GM19438 (cell line): ENCODE data around the gene REEP1.

Experiments used
- ATAC-seq: cut with Tn5 transposase; IDR thresholded peaks from one replicate; pipeline ENCODE4 v1.9.1; 2021; ENCODE audit warnings: low read depth; ENCODE audit not compliant: unreplicated experiment

Gene REEP1

DNA sequence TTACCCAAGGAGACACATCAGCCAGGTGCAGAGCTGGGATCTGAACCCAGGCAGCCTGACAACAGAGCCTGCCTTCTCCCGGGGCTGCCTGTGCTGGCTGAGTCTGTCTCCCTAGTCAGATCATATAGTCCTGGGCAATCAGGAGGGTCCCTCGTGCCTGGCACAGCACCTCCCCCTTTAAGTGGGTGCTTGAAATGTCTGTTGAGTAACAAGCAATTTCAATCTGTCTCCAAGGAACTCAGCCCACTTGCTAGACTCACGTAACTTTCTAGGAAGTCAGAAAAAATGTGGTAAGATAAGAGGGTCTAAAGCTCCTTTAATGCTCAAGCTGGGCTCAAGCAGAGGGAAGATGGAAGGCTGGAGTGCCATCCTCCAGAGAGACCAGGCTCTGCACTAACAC is 51.9 kb downstream of the REEP1 start:
- no peak for ATAC-seq

DNA sequence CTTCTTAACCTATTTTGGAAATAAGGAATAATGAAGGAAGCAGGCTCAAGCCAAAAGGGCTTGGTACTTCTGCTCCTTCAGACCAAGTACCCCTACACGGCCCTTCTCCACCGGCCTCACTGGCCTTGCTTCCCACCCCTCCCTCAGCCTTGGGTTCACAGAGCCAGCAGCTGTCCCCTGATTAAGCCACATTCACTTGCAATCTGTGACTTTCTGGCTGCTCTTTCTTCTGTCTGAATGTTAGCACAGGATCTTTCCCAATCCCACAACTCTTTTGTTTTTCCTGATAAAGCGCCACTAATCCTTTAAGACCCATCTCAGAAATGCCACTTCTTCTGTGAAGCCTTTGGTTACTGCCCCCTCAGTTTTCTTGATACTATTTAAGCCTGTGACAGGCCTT is 52.4 kb downstream of the REEP1 start:
- ATAC-seq, result no peak

DNA sequence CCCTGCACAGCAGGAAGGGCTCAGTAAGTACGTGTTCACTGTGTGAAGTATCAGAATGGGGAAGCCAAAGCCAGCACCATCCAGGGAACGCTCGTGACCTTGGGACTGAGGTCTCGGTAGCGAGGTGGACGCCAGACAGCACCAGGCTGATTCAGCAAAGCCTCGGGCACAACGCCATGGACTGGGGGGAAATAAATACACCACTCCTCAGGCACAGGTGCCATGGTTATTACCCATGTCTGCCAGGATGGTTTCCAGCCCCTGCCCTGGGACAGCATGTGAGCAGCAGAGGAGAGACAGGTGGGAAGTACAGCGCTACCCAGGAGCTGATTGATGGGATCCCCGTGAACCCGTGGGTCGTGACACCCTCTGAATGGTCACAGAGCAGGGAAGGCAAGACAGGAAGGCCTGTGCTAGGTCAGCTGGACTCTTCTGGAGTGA is 53.0 kb downstream of the REEP1 start:
- no peak for ATAC-seq

DNA sequence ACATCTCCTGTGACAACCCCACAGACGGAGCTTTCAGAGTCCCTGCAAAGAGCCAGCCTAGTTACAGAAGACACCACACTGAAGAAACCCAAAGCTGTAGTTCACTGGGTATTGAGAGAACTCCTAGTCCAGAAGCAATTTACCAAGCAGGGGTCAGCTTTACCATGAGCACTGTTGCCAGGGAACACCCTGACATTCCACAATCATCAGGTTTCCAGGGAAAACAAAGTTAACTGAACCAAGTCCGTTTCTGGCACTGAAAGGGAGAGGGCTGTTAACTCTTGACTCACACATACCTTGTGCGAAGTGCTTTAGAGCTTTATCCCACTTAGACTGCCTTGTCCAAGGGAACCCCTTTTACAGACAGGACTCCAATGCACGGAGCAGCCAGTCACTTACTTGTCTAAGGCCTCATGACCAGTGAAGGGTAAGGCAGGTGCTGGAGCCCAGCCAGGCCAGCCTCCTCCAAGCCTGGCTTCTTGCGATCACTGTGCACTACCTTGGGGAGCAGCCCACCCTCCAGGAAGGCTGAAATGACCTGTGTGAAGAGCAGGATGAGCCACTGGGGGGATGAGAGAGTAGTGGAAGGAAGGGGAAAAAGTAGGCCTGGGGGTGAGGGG is 53.9 kb downstream of the REEP1 start:
- ATAC-seq, result no peak

DNA sequence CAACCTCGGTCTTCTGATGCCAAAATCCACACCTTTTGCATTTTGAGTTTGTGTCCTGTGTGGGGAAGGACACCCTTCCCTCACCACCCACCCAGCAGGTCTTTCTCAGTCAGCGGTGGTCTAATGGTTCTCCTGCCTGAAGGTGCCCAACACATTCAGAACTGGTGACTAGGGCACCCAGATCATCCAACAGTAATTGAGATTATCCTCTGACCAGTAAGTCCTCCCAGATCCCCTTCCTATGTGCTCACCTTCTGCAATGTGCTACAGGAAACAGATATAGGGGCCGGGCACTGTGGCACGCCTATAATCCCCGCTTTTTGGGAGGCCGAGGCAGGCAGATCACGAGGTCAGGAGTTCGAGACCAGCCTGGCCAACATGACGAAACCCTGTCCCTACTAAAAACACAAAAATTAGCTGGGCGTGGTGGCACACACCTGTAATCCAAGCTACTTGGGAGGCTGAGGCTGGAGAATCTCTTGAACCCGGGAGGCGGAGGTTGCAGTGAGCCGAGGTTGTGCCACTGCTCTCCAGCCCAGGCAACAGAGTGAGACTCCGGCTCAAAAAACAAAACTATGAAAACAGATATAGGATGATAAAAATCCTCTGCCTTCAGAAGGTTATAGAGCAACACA is 56.2 kb downstream of the REEP1 start:
- no peak for ATAC-seq

DNA sequence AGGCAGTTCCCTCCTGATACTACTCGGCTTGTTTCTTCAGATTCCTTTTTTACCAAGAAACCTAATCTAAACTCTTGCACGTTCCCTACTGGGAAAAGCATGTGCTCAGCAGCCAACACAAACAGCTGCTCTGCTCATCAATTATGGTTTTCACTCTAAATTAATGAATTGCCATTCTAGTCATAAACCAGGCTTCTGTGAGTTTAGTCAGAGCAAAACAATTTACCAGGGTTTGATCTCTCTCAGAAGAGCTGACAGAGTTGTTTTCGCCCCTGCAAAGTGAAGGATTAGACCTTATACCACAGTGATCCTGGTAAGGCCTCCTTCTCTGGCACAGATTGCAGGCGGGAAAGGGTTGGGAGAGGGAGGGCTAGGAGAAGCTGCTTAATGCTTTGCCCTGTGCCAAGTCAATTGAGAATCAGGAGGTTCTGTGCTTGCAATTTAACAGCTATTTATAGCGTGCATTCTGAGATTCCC is 57.2 kb downstream of the REEP1 start:
- no peak for ATAC-seq

DNA sequence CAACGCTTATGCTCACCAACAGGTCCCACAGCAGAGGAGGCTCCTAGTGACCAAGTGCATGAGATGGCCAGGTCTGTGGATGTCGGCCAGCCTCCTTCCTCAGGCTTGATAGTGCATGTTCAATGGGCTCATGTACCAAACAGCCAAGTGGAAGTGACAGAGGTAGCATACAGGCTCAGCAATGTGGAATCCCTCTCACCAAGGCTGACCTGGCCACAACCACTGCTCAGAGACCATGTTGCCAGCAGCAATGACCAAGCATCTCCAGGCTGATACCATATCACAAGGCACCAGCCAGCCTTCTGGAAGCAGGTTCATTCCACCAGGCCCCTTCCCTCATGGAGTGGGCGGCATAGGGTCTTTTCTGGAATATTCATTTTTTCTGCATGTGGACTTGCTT is 61.5 kb downstream of the REEP1 start:
- no peak for ATAC-seq

DNA sequence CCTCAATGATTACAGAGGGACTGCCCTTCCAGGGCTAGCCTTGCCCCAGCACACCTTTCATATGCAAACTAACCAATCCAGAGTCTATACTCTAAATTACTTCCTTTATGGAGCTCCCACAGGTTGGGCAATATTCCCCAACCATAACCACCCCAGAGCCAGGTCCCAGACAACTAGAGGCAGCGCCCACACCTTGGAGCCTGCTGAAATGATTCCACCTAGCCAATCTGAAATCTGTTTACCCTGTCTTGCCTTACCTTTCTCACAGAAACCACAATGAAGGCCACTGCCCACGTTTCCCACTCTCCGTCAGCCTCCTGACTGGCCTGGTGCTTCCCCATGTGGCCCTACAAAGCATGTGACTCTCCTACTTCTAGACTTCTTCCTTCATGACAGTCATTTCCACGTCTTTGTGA is 62.0 kb downstream of the REEP1 start:
- no peak for ATAC-seq

DNA sequence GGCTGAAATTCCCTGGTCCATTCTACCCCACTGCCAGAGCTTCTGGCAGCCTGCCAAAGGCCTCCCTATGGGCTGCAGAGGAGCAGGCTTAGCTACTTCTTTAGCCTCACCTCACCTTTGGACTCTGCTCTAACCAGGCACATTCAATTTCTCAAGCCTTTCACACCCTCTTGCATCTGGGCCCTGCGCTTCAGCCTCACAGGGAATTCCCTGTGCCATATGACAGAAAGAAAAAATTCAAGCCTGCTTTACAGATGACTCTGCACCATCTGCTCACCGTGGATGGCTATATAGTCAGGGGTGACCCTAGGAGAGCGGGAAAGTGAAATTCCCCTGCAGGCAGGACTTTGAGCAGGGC is 62.5 kb downstream of the REEP1 start:
- no peak for ATAC-seq

DNA sequence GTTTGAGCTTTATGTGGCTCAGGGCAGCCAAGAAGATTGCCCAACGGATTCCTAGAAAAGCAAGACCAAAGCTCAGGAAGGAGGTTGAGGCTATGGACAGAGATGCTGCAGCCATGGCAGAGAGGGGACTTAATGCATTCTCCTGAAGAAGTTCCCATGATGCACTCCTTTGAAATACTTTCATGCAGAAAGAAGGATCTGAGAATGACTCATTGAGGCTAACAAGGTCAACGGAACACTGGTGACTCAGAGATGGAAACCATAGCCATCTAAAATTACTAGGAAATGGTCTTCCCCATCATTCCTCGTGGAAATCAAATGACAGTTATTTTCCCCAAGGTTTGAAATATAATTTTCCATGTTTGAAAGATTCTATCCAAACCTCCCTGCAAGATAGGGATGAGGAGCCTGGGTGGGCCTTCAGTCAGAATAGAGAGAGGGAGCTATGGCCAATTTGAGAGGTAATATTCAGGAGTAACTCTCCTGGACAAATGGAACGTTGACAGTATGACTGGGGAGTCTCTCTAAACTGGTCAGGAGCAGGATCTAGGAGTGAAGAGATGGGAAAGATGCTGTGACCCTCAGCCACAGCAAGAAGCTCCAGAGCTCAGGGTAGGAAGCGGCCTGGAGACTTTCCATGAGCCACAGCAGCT is 63.0 kb downstream of the REEP1 start:
- ATAC-seq, result no peak

DNA sequence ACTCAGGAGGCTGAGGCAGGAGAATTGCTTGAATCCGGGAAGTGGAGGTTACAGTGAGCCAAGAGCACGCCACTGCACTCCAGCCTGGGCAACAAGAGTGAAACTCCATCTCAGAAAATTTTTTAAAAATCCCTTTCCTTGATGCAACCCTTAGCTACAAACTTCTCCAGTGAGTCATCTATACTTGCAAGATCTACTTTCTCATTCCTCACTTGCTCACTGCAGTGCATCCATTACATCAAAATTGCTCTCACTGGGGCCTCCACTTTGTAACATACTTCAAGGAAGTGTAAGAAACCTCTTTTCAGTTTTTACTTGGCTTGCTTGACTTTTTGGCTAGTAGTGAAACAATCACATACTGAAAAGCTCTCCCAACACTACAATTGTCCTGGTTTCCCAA is 65.3 kb downstream of the REEP1 start:
- no peak for ATAC-seq

DNA sequence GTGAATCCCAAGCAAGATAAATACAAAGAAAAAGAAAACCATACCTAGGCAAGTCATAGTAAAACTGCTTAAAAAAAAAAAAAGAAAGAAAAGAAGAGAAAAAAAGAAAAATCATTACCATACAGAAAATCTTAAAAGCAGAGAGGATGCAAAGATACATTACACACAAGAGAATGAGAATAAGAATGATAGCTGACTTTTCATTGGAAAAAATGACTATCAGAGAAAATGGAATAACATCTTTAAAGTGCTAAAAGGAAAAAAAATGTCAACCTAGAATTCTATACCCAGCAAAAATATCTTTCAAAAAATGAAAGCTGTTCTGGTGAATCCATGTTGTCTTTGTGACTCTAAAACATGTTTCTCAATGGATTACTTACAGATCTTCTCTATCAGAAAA is 66.2 kb downstream of the REEP1 start:
- no peak for ATAC-seq

DNA sequence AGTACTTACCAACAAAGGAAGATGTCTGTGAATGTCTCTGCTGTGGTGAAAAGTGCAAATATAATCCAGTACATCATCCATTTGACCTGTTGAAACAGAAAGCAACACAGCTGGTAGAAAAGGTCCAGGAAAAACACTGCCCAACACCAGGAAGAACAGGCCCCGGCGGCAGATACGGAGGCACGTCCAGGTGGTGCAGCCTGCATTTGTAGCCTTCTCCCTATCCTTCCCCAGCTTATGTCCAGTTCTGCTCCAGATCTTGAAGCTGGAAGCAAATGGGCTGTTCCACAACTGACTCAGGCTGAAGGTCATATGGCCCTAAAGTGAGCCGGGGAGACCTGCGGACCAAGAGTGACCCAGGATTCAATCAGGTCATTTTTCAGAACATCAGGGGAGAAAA is 73.5 kb downstream of the REEP1 start:
- no peak for ATAC-seq

DNA sequence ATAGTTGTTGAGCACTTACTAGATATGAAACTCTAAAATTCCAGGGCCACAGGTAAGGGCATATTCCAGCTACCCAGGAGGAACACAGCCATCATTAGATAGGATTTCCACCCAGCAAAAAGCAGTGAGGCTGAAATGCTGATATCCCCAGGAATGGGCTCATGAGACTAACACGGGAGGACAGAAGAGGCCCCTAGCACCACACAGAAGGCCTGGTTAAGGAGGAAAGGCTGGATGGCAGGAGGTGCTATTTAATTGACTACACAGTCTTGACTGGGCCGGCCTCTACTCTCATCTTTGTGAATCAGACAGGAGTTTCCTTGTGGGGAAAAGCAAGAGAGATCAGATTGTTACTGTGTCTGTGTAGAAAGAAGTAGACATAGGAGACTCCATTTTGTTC is 76.4 kb downstream of the REEP1 start:
- no peak for ATAC-seq

DNA sequence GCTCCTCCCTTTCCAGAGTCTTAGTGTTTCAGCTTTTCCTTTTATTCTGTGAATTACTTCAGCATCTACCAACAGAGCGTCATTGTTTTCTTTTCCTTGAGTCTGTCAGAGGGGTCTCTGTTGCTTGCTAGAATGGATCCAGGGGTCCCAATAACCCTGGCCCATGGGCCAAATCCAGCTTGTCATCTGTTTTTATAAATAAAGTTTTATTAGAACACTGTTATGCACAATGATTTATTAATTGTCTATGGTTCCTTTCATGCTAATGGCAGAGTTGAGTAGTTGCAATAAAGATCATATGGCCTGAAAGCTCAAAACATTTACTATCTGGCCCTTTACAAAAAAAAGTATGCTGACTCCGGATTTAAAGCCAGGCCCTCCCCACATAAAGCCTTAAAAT is 79.3 kb downstream of the REEP1 start:
- ATAC-seq, result no peak

DNA sequence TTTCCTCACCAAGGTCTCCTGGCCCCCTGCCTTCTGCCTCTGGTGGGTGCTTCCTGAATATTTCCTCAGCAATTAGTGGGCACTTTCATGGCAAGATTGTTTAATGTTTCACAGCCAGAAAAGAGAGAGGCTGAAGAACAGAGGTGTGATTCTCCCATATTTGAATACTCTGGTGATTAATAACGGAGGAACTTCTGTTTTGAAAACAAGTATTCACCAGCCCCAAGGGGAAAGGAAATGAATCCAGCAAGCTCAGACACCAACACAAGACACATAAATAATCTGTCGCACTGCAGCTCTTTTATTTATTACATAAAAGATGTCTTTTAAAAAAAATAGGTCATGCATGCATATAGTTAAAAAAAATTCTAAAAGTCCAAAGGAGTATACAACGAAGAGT is 80.4 kb downstream of the REEP1 start:
- no peak for ATAC-seq

DNA sequence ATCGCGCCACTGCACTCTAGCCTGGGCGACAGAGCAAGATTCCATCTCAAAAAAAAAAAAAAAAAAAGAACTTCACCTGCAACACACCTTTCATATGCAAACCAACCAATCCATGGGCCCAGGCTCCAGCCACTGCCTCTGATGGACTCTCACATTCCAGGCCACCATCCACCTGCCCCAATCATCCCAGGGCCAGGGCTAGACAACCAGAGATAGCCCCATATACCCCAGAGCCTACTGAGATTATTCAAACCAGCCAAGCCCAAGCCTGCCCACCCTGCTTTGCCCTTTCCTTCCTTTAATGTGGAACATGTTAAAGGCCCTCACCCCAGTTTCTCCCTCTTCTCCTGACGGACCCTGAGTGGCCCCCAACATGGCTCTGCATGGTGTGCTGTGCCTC is 81.1 kb downstream of the REEP1 start:
- no peak for ATAC-seq

DNA sequence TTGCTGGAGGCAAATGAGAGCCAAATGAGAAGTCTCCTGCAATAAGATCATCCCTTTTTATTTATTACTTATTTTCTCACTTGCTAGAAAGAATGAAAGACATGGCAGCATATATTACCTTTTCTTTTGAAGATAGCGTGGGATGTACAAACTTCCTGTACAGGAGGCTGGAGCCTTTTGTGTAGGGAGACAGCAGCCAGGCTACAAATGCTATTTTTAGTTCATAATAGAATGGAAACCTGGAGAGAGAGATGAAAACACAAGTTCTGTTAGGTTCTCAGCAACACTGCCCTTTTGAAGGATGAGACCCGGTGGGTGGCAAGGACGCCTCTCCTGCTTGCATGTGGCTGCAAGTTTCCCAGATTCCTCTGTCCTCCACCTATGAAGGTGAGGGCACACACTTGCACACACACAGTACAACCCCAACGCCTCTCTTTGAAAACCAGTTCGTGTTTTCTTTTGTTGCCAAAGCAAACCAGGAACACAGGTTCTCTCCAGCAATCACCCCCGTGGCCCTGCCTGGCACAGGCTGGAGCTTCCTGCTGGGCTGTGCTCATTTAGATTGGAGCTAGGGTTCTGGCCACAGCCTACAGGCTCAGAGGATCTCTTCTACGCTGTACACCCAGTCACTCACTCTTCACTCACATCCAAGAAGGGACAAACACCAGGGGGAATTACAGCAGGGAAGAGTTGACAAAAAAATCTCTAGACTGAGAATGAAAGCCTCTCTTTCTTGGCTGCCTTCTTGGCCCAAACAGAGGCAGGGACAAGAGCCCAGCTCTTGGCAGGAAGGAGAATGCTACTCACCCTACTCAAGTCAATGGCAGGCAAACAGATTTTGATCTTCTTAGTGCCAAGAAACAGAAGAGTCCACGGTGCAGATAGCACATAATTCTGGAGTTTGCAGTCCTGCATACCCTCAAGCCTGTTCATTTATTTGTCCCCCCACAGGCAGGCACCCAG is 82.6 kb downstream of the REEP1 start:
- no peak for ATAC-seq

DNA sequence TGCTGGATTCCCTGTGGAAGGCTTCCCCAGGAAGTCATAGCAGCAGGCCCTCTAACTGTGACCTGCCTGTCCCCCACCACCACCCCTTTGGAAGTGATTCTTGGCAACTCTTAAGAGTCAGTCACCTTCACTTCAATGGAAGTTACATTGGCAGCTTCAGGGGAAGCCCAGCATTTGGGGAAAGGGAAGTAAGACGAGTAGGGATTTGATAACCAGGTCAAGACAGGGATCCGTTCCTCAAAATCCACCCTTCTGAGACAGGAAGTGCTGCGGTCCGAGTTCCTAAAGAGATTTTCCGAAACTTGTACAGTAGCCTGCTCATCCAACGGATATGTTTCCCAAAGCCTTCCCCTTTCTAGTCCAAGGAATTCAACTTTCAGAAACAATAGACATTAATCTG is 84.0 kb downstream of the REEP1 start:
- ATAC-seq, result no peak

DNA sequence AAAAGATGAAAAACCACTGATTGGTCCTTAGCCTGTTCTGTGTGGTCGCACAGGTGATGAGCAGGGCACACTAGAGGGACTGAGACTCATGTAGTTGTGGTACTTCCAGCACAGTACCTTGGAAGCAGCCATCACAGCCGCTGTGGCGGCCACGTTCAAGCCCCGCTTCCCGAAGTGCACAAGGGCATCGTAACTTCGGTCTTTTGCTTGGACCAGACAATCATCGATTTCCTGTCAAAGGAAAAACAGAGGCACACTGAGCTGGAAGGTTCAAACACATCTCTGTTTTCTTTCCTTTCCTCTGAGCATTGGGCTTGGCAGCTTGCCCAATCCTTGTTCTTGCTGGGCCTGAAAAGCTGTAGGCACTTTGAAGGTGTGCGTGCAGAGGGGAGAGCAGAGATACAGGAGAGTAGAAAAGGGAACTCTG is 85.6 kb downstream of the REEP1 start:
- no peak for ATAC-seq
